Measurements from ENCODE around the gene CYP2C9.

CYP2C9 gene

GRCh38 chr10:95039281-95039680 lies 100.8 kb downstream of the CYP2C9 start:
- no peak for DNase-seq (ENCODE audit: low read depth)

All from activated T-helper 9 cell treated with anti-CD3 and anti-CD28 coated beads, Interleukin-2, amount 50 U/mL, for 16 hours (primary cell).